Fibroblast of skin of left biceps (primary cell): ENCODE results near the gene CYTH2.

ENCODE experiments used
- DNase-seq, 2 experiments: peaks; one replicate each; pipeline ENCODE4 v3.0.0-alpha.2; 2013; ENCODE audit warnings: low read depth in 2 of 2

CYTH2 gene

GRCh38 chr19:48495396-48495795 lies 26.2 kb downstream of the CYTH2 start:
- no peak for DNase-seq

- no peak for DNase-seq
Observed at GRCh38 chr19:48496959-48497727, 28.0 kb downstream of the CYTH2 start.

GRCh38 chr19:48497728-48498594 lies 28.8 kb downstream of the CYTH2 start:
- DNase-seq = no peak

- DNase-seq = no peak
Observed at GRCh38 chr19:48498595-48499311, 29.6 kb downstream of the CYTH2 start.

GRCh38 chr19:48499316-48500090 lies 30.3 kb downstream of the CYTH2 start:
- DNase-seq = no peak

GRCh38 chr19:48500830-48501493 lies 31.8 kb downstream of the CYTH2 start:
- DNase-seq = no peak

- DNase-seq = no peak
Observed at GRCh38 chr19:48501494-48502349, 32.6 kb downstream of the CYTH2 start.

GRCh38 chr19:48502350-48503018 lies 33.3 kb downstream of the CYTH2 start:
- DNase-seq = no peak

- no peak for DNase-seq
Observed at GRCh38 chr19:48506138-48506733, 37.1 kb downstream of the CYTH2 start.

GRCh38 chr19:48507911-48508439 lies 38.8 kb downstream of the CYTH2 start:
- no peak for DNase-seq

GRCh38 chr19:48508729-48509411 lies 39.7 kb downstream of the CYTH2 start:
- DNase-seq = no peak

GRCh38 chr19:48509467-48510194 lies 40.5 kb downstream of the CYTH2 start:
- no peak for DNase-seq

- no peak for DNase-seq
Observed at GRCh38 chr19:48510421-48511268, 41.5 kb downstream of the CYTH2 start.

GRCh38 chr19:48511321-48511731 lies 42.2 kb downstream of the CYTH2 start:
- DNase-seq = no peak

GRCh38 chr19:48511800-48512503 lies 42.8 kb downstream of the CYTH2 start, which contains the start of gene LMTK3:
Gene LMTK3, minus strand, starts transcription at chr19:48511835. Its CDS starts 259 bp downstream, at chr19:48511576.
- DNase-seq = no peak
